Hepatocyte (in vitro differentiated cells): ENCODE results near the gene CAMK1G. TPM values are rescaled to one million over a fixed set of nuclear protein-coding genes. Genes with fewer than 3 reads are reported as not detected.

Experiments used
- DNase-seq: peaks from one replicate; pipeline ENCODE4 v3.0.0-alpha.2; 2016; ENCODE audit warnings: low spot score
- H2AFZ ChIP-seq: fragments of 200-600 bp; sonication (generic); 2 replicates; pipeline ENCODE4 v1.6.0; 2016; ENCODE audit warnings: antibody characterized with exemption, mild to moderate bottlenecking
- H3K27ac ChIP-seq: fragments of 200-600 bp; sonication (generic); 2 replicates; pipeline ENCODE4 v1.5.1; 2016; ENCODE audit warnings: mild to moderate bottlenecking
- H3K27me3 ChIP-seq: fragments of 200-600 bp; sonication (generic); 2 replicates; pipeline ENCODE4 v1.6.1; 2016
- H3K36me3 ChIP-seq: fragments of 200-600 bp; sonication (generic); replicated peaks from 2 replicates; pipeline ENCODE4 v1.5.1; 2016; ENCODE audit warnings: low read depth; ENCODE audit not compliant: insufficient read depth
- H3K4me1 ChIP-seq: fragments of 200-600 bp; sonication (generic); 2 replicates; pipeline ENCODE4 v1.5.1; 2016; ENCODE audit warnings: mild to moderate bottlenecking, moderate library complexity; ENCODE audit not compliant: insufficient read depth
- H3K4me2 ChIP-seq: fragments of 200-600 bp; sonication (generic); 2 replicates; pipeline ENCODE4 v1.6.0; 2016
- H3K4me3 ChIP-seq: fragments of 200-600 bp; sonication (generic); 2 replicates; pipeline ENCODE4 v1.5.1; 2016; ENCODE audit warnings: mild to moderate bottlenecking
- H3K79me2 ChIP-seq: fragments of 200-600 bp; sonication (generic); 2 replicates; pipeline ENCODE4 v1.6.0; 2017; ENCODE audit warnings: mild to moderate bottlenecking
- H3K9me2 ChIP-seq: fragments of 200-600 bp; sonication (generic); replicated peaks from 2 replicates; pipeline ENCODE4 v1.6.0; 2017; ENCODE audit warnings: mild to moderate bottlenecking; ENCODE audit not compliant: insufficient read depth
- H3K9me3 ChIP-seq: fragments of 200-600 bp; sonication (generic); 2 replicates; pipeline ENCODE4 v1.5.1; 2016; ENCODE audit warnings: low read depth, mild to moderate bottlenecking
- H4K20me1 ChIP-seq: fragments of 200-600 bp; sonication (generic); 2 replicates; pipeline ENCODE4 v1.6.0; 2016; ENCODE audit warnings: mild to moderate bottlenecking; ENCODE audit not compliant: insufficient read depth, poor library complexity, severe bottlenecking
- EZH2 ChIP-seq: fragments of 200-600 bp; sonication (generic); IDR thresholded peaks from 2 replicates; pipeline ENCODE4 v1.6.1; 2016; ENCODE audit warnings: antibody characterized with exemption, mild to moderate bottlenecking, borderline replicate concordance
- EZH2phosphoT487 ChIP-seq: fragments of 200-600 bp; sonication (generic); IDR thresholded peaks from one replicate; pipeline ENCODE4 v1.6.1; 2018; ENCODE audit warnings: antibody characterized with exemption, mild to moderate bottlenecking, low read depth, moderate library complexity; ENCODE audit not compliant: unreplicated experiment, severe bottlenecking
- WGBS: methylation state at CpG from one replicate; pipeline ENCODE4 v1.1.6; 2016; ENCODE audit warnings: low lambda C conversion rate; ENCODE audit errors: missing lambda C conversion rate; 5-methylcytosine and 5-hydroxymethylcytosine counted together
- polyA plus RNA-seq: library from polyadenylated mRNA; unstranded; fragments of >200 nt; fragmentation: Nextera tagmentation; extraction: Ambion mirVana; gene quantifications from 2 replicates; pipeline ENCODE4 v1.2.1, GENCODE V29; 2016
- total RNA-seq: library from RNA; depleted of rRNA; stranded (reverse); fragments of >200 nt; gene quantifications from 2 replicates; pipeline ENCODE4 v1.2.3, GENCODE V29; 2014
- TF ChIP-seq, protein P1 (sequence below): fragments of 200-600 bp; sonication (generic); IDR thresholded peaks from 2 replicates; pipeline ENCODE4 v1.5.1; 2016; ENCODE audit warnings: antibody characterized with exemption, mild to moderate bottlenecking; ENCODE audit not compliant: poor library complexity

The CAMK1G gene
- total and polyA plus RNA-seq, 2 experiments from 2014 or later, result 1.1 to 1.2 TPM

DNA sequence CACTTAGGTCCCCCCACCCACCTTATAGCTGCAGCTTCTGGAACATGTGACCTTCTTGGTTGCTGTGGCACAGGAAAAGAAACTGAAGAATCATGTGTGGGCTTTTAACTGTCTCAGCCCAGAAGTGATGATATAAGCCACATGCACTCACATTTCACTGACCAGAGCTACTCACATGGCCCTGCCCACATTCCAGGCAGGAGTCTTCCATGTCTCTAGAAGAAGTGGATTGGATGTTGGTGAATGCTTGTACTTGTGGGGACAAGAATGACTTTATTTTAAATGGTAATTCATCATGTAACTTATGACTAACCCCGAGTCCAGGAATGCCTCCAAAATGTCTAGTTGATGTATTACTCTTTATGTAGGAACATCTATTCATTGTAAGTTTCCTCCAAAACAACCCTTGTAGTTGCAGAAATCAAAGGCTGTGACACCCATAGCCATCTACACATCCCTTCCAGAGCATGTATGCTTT, 15.8 kb upstream of the CAMK1G start:
- peak; percentile 14 for DNase-seq
- Histone ChIP-seq H3K9me2 (no peaks in the 10 kb centered on the region), H2AFZ (no peak overlapping the region), H3K4me3 (no peak overlapping the region), H4K20me1 (no peaks in the 10 kb centered on the region), H3K4me2 (no peak overlapping the region), H3K4me1 (no peaks in the 10 kb centered on the region), H3K27ac (no peak overlapping the region), H3K27me3 (peaks cover 6% of the 10 kb centered on the region), H3K79me2 (no peaks in the 10 kb centered on the region), H3K36me3 (no peaks in the 10 kb centered on the region), H3K9me3 (no peaks in the 10 kb centered on the region)
- TF ChIP-seq, protein P1, sequence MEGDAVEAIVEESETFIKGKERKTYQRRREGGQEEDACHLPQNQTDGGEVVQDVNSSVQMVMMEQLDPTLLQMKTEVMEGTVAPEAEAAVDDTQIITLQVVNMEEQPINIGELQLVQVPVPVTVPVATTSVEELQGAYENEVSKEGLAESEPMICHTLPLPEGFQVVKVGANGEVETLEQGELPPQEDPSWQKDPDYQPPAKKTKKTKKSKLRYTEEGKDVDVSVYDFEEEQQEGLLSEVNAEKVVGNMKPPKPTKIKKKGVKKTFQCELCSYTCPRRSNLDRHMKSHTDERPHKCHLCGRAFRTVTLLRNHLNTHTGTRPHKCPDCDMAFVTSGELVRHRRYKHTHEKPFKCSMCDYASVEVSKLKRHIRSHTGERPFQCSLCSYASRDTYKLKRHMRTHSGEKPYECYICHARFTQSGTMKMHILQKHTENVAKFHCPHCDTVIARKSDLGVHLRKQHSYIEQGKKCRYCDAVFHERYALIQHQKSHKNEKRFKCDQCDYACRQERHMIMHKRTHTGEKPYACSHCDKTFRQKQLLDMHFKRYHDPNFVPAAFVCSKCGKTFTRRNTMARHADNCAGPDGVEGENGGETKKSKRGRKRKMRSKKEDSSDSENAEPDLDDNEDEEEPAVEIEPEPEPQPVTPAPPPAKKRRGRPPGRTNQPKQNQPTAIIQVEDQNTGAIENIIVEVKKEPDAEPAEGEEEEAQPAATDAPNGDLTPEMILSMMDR, result no peak
- WGBS, result 67% methylated on average over 1 of the region's 1 CpG

DNA sequence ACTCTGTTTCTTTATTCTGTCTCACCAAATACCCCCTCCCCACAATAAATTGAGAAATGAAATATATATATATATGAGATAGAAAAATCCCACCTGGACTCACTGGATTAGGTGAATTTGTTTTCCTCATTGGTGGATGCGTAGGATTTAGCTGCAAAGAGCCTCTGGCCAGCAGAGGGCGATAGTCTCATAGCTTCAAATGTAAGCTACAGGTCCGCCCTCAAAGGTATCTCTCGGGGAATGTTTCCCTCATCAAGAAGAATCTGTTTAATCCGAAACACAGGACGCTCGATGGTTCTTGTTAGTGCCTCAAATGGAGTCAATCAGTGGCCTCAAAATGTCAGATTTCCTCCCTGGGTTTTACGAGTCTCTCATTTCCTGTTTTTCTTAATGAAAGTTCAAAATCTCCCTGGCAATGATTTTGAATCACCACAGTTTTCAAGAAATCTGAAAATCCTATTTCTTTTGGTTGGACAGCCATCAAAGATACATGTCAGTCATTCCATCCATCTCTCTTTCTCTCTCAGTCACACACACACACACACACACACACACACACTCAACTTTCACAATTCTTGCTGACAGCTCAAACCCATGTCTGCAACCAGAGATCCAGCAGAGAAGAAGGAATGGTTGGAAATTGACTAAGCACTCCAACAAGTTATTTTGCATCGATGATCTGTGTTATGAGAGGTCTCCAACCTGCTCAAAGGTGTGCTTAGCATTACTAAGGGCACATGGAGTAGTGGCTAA, 13.9 kb upstream of the CAMK1G start:
- no peak overlapping the region for H3K4me3 ChIP-seq
- peaks cover 16% of the 10 kb centered on the region for H3K27me3 ChIP-seq
- no peaks in the 10 kb centered on the region for H3K9me3 ChIP-seq
- DNase-seq, result peak; percentile 93
- H3K4me1 ChIP-seq, result no peaks in the 10 kb centered on the region
- H3K79me2 ChIP-seq, result no peaks in the 10 kb centered on the region
- no peaks in the 10 kb centered on the region for H3K9me2 ChIP-seq
- no peak overlapping the region for H2AFZ ChIP-seq
- H3K27ac ChIP-seq, result no peak overlapping the region
- TF ChIP-seq EZH2, result no peak
- TF ChIP-seq, protein P1, result peak; percentile 93
- H4K20me1 ChIP-seq, result no peaks in the 10 kb centered on the region
- no peaks in the 10 kb centered on the region for H3K36me3 ChIP-seq
- peak overlapping the region; percentile 55 for H3K4me2 ChIP-seq
- WGBS, result 13% methylated on average over 9 of the region's 9 CpGs

DNA sequence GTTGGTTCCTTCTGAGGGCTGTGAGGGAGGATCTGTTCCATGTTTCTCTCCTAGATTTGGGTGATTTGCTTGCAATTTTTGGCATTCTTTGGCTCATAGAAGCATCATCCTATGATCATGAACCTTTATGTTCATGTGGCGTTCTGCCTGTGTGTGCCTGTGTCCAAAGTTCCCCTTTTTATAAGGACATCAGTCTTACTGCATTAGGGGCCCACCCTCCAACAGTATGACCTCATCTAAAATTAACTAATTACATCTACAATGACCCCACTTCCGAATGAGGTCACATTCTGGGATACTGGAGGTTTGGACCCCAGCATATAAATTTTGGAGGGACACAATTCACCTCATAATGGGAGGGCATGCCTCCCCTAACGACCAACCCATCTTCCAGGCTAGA, 12.8 kb upstream of the CAMK1G start:
- Histone ChIP-seq H3K4me1 (no peaks in the 10 kb centered on the region), H2AFZ (no peak overlapping the region), H4K20me1 (no peaks in the 10 kb centered on the region), H3K27me3 (peaks cover 27% of the 10 kb centered on the region), H3K9me3 (no peaks in the 10 kb centered on the region), H3K9me2 (no peaks in the 10 kb centered on the region), H3K79me2 (no peaks in the 10 kb centered on the region), H3K4me2 (no peak overlapping the region), H3K36me3 (no peaks in the 10 kb centered on the region), H3K27ac (no peak overlapping the region), H3K4me3 (no peak overlapping the region)
- TF ChIP-seq, protein P1, result no peak
- TF ChIP-seq EZH2 (no peak), EZH2phosphoT487 (no peak)
- 89% methylated on average over 3 of the region's 3 CpGs for WGBS
- no peak for DNase-seq
